HG02763 (cell line): Measurements from ENCODE around the gene MICOS13.

Experiments used
- ATAC-seq: cut with Tn5 transposase; IDR thresholded peaks from one replicate; pipeline ENCODE4 v1.9.1; 2021; ENCODE audit warnings: mild to moderate bottlenecking, moderate library complexity; ENCODE audit not compliant: unreplicated experiment

Gene MICOS13

DNA sequence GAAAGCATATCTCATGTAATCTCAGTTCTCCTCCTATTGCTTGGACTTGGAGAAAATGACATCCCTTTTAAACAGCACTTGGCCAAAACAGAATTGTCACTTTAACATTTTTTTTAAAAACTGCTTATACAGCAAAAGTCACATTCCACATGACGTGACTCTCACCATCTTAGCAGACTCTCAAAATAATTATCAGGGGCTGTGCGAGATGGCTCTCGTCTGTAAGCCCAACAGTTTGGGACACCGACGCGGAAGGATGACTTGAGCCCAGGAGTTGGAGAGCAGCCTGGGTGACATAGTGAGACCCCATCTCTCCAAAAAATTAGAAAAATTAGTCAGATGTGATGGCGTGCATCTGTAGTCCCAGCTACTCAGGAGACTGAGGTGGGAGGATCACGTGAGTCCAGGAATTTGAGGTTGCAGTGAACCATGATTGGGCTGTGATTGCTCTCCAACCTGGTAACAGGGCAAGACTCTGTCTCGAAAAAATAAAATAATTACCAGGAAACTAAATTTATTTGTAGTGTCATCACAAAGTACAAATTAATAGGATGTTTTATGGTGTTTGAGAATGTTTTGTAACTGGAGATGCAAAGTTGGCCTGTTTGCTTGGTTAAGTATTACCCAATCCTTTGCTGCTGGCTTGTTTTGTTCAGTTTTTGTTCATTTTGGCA lies 48.6 kb downstream of the MICOS13 start:
- no peak for ATAC-seq

DNA sequence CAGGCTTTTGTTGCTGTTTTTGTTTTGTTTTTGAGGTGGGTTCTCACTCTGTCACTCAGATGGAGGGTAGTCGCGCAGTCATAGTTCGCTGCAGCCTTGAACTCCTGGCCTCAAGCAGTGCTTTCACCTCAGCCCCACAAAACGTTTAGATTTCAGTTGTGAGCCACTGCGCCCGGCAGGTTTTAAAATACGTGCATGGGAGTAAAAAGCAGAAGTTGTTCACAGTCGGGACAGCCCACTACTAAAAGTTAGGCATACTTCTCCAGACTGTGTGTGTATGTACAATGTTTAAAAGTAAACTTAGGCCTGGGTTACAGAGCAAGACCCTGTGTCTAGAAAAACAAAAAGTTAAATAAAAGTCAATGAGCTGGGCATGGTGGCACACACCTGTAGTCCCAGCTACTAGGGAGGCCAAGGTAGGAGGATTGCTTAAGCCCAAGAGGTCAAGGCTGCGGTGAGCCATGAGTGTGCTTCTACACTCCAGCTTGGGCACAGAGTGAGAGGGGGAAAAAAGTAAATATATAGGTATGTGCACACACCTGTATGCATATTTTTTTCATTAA lies 51.3 kb downstream of the MICOS13 start:
- ATAC-seq = no peak

DNA sequence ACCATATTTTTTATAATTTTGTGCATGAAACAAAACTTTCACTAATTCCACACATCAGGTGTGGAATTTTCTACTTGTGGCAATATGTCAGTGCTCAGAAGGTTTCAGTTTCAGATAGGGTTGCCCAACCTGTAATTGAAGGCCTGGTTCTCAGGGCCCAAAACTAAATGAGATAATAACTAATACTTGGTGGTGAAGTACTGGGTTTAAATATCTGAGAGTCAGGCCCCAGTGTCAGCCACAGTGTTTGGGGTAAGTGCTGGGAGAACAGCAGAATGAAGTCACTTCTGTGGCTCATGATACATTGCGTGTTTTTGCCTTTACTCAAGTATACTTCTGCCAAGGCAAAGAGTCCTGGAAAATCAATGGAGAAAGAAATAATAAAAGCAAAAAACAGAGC lies 51.9 kb downstream of the MICOS13 start:
- ATAC-seq = no peak
